Measurements from ENCODE around the gene CLCN5.

CLCN5 gene

GRCh38 chrX:49934148-49934547 lies 11.8 kb downstream of the CLCN5 start:
- DNase-seq = no peak

DNA sequence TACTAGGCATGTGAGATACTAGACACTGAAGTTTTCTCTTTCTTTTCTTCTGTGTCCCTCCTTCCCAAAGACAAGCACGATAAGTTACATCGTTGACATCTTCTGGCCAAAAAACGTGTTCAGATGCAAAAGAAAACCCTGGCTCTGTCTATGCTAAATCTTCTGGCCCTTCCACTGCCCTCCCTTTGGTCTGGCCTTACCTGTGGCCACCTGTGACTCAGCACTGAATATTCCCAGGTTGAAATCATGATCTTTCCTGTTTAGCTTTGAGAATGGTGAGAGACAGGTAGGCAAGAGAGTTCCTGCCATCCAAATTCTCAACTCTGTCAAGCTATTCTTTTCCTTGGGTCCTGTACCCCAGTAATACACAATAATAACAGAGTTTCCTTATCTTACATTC lies 12.3 kb downstream of the CLCN5 start:
- DNase-seq = no peak

DNA sequence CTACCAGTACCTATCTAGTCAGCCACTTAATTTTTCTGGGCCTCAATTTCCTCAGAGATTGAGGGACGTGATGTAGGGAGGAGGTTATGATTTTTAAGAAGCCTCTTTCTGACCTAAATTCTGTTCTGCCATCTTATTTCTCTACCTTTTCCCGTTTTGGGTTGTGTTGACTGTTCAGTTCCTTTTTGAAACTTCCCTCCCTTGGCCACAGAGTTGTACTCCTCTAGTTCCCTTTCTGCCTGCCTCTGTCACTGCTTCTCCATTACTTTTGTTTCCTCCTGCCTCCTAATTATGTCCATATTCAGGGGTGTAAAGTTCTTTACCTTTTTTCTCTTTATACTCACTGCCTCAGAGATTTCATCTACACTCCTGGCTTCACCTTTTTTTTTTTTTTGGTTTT lies 25.4 kb downstream of the CLCN5 start:
- no peak for DNase-seq

- no peak for DNase-seq
These were observed 27.6 kb downstream of the CLCN5 start for GRCh38 chrX:49949961-49950360.

- no peak for DNase-seq
These were observed 29.3 kb downstream of the CLCN5 start for GRCh38 chrX:49951524-49952193.

DNA sequence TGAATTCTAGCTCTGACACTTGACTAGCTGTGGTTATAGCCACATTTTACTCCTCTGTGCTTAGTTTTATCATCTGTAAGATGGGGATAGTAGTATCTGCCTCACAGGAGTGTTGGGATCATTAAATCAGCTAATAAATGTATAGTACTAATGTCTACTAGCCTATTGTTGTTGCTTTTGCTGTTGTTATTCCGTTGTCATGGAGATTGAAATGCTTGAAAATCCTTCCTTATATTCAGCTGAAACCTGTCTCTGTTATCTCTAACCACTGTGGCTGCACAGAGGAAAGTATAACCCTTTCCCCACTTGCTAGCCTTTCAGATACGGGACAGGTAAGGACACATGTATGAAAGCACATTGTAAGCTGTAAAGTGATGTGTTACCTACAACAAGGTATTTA lies 33.9 kb downstream of the CLCN5 start:
- no peak for DNase-seq

- no peak for DNase-seq
These were observed 36.5 kb downstream of the CLCN5 start for GRCh38 chrX:49958727-49959485.

DNA sequence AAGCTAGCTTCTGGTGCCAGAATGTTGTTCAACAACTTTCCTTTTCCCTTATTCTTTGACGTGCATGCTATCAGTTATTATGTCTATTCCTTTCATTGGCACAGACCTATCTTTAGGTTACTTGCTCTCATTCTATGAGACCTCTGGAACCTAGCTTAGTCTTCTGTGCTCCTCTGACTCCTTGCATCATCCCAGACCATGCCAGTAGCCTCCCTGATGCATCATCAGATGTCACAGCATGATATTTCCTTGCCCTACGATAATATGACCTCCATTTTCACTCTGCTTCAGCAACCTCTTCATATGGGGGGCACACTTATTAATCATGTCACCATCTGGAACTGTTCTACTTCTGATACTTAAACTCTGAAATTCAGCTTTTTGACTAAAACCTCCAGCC lies 37.2 kb downstream of the CLCN5 start:
- no peak for DNase-seq

GRCh38 chrX:49960061-49960460 lies 37.7 kb downstream of the CLCN5 start:
- DNase-seq = no peak

DNA sequence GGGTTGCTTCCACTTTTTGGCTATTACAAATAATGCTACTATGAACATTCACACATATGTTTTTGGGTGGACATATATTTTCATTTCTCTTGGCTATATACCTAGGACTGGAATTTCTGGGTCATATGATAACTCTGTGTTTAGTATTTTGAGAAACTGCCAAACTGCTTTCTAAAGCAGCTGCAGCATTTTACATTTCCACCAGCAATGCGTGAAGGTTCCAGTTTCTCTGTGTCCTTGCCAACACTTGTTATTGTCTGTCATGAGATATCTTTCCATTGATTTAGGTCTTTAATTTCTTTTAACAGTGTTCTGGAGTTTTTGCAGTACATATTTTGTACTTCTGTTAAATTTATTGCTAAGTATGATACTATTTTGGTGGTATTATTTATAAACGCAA lies 48.3 kb downstream of the CLCN5 start:
- DNase-seq = no peak

- DNase-seq = no peak
These were observed 50.0 kb downstream of the CLCN5 start for GRCh38 chrX:49972328-49972860.

- DNase-seq = no peak
These were observed 54.3 kb downstream of the CLCN5 start for GRCh38 chrX:49976682-49977197.

DNA sequence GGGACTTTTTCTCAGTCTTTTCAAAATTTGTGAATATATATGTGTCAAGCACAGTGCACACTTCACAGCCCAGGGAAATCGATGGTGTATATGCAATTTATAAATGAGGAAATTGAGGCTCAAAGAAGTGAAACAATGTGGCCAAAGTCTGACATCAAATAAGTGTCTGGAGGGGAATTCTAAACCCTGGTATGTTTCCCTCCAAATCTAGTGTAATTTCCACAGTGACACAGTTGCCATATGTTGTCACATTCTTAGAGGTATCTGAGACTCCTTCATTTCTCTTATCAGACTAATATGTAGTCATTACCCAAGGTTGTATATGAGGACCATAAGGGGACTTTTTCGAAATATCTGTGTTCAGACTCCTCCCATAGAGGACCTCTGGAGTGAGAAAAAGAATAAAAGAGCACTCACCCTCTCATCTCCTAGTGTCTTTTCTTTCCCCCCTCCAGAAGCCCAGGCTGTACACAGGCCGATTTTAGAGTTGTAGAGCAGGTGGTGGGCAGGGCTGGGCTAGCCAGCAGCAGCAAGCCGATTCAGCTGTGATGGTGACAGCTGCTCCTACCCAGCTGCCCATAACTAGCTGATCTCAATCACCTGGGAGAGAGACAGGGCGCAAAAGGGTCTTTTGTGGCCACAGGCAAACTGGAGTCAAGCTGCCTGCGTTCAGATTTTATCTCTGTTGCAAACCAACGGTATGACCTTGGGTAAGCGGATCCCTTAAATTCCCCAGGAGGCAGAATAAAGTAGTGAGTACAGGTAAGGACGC lies 55.1 kb downstream of the CLCN5 start:
- no peak for DNase-seq

- DNase-seq = no peak
These were observed 55.8 kb downstream of the CLCN5 start for GRCh38 chrX:49978176-49978575.

- no peak for DNase-seq
These were observed 63.7 kb downstream of the CLCN5 start for GRCh38 chrX:49986058-49986457.

- DNase-seq = no peak
These were observed 65.3 kb downstream of the CLCN5 start for GRCh38 chrX:49987651-49988050.

GRCh38 chrX:49988143-49988542 lies 65.7 kb downstream of the CLCN5 start:
- DNase-seq = no peak

- DNase-seq = no peak
These were observed 69.4 kb downstream of the CLCN5 start for GRCh38 chrX:49991758-49992157.

DNA sequence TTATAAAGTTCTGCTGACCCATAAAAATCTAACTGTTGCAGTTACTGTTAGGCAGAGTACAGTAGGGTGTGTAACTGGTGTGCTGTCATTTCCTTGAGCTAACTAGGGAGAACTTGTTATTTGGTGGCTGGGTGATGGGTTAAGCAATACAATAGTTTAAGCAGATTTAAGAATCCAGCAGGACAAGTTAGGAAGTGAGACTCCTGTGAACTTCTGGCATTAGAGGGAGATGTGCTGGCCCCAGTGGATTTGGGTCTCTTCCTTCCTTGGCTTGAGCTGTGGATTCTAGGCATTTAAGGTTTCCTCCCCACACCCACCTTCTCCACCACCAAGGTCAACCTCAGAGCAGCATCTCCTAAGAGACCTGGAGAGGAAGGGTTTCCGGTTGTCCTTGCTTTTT lies 70.5 kb downstream of the CLCN5 start:
- DNase-seq = no peak

DNA sequence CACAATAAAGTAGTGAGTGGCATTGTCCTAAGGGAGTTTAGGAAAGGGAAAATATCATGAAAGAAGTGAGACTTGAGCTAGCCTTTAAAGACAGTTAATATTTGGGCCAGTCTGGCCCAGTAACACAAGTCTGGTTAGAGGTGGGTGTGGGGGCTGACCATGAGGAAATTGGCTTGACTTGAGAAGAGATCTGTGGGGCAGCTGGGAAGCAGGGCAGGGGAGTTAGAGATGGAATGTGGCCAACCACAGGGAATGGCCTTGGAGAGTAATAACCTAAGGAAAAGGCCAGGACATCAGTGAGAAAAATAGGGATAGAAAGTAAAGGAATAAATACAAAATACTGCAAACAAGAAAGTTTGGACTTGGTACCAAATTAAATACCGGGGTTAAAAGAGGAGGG lies 71.3 kb downstream of the CLCN5 start:
- no peak for DNase-seq

GRCh38 chrX:49995107-49995731 lies 72.8 kb downstream of the CLCN5 start:
- no peak for DNase-seq

GRCh38 chrX:49995795-49996455 lies 73.5 kb downstream of the CLCN5 start:
- no peak for DNase-seq

Measured in NCI-H2227 treated with DMSO at 0.1 percent for 48 hours (cell line).